Stromal cell of bone marrow (primary cell): ENCODE measurements around the gene GPR26.

Experiments used
- DNase-seq: peaks from one replicate; pipeline ENCODE4 v3.0.0-alpha.2; 2012; ENCODE audit warnings: low read depth

GPR26 gene, protein sequence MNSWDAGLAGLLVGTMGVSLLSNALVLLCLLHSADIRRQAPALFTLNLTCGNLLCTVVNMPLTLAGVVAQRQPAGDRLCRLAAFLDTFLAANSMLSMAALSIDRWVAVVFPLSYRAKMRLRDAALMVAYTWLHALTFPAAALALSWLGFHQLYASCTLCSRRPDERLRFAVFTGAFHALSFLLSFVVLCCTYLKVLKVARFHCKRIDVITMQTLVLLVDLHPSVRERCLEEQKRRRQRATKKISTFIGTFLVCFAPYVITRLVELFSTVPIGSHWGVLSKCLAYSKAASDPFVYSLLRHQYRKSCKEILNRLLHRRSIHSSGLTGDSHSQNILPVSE

DNA sequence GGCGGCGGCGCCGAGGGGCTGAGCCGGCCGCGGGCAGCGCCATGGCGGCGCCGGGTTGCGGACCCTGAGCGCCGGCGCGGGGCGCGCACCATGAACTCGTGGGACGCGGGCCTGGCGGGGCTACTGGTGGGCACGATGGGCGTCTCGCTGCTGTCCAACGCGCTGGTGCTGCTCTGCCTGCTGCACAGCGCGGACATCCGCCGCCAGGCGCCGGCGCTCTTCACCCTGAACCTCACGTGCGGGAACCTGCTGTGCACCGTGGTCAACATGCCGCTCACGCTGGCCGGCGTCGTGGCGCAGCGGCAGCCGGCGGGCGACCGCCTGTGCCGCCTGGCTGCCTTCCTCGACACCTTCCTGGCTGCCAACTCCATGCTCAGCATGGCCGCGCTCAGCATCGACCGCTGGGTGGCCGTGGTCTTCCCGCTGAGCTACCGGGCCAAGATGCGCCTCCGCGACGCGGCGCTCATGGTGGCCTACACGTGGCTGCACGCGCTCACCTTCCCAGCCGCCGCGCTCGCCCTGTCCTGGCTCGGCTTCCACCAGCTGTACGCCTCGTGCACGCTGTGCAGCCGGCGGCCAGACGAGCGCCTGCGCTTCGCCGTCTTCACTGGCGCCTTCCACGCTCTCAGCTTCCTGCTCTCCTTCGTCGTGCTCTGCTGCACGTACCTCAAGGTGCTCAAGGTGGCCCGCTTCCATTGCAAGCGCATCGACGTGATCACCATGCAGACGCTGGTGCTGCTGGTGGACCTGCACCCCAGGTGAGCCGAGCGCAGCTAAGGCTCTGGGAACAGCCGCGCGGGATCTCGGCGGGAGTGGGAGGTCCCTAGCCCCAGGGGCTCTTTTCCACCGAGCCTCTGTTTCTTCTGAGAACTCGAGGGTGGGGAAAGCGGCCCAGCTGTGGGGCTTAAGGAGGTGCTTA is at the start of gene GPR26:
Gene GPR26, plus strand, starts transcription at position 38 of the 919 bp plus-strand sequence. Its CDS starts 53 bp downstream, at position 91.
- no peak for DNase-seq

DNA sequence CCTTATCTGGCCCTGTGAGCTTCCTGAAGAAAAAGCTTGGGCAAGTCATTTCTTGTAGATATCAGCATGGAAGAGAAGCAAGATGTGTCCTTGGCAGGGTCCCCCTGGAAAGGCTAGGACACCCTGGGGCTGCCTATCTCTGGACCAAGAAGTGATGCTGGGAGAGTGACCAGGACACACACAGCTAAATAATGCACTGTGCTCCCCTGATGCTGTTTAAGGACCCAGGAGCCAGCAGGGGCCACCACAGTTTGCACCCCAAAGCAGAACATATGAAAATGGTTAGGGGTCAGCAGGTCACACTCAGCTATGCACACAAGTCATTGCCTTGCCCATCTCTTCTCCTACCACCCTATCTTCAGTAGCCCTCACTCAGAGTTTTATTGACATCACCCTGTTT is 47.9 kb upstream of the GPR26 start:
- DNase-seq: no peak

DNA sequence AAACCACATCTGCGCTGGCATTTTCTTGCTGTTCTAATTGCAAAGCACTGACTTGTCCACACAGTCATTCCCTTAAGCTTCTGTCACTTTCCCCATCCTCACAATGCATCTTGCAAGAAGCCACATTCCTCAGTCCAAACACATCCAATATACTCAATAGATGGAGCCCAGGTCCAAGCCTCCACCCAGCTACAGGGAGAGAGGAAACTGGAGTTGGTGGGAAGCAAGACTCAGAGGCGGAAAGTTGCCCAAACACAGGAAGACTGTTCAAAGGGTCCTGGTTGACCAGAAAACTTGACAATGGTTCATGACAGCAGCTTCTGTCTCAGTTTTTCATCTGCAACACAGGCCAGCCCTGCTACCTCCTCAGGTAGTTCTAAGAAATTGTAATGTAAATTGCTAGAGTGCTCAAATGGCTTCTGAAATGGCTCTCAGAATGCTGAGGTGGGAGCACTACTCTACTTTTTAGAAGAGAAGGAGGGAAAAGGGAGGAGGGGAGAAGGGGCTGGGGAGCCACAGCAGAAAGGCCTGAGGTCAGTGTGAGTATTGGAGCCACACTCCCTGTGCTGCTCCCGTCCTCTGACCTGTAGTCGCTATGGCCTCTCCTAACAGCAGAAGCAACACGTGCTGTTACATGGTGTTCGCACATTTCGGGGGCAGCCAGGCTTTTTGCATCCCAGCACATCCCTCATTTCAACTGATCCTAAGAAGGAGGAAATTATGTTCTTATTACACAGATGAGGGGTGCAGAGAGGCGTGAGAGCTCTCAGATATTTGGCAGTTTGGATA is 46.9 kb upstream of the GPR26 start:
- no peak for DNase-seq

DNA sequence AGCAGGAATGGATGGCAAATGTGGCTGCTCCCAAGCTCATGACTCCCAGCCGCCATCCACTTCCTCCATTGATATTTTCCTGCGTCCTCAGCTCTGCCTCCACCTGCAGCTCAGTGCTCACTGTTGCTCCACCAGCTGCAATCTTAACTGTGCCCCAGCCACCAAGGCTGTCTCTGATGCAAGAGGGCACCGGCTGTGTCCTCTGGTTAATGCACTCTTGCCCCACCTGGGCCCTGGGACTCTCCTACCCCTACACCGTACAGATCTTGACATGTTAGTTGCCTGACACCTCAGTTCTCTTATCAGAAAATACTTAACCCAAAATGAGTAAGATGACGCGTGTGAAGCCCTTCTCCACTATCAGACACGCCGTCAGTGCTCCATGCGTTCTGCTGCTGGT is 45.5 kb upstream of the GPR26 start:
- DNase-seq: no peak

DNA sequence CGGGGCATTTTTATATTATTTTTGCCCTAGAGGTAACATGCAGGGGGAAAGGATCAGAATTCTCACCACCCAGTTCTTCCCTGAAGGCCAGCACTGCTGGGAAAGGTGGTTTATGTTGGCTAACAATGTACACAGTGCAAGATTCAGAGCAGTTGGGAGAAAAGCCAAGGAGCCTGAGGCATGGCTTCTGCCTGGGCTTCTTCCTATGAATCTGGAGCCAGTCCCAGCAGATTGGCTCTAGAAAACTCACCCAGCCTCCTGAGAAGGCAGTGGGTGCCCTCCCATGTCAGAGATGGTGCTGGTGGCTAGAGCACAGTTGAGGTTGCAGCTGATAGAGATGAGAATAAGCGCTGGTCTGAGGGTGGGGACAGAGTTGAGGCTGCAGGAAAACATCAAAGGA is 44.7 kb upstream of the GPR26 start:
- DNase-seq: no peak

DNA sequence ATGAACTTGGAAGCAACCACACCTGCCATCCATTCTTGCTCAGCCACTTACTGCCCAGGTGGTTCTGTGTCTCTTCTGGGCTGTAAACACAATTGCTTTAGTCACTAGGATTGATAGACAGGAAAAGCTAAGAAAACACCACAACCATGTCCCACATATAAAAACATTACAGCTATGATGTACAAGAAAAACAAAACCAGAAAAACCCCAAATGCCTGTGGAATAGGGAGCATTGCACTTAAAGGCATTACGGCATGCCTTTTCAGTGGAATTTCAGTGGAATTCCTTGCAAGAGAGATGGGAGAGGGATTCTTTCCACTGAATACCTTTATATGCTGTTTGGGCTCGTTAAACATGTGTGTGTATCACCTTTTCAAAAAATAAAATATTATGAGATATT is 44.2 kb upstream of the GPR26 start:
- DNase-seq: no peak

DNA sequence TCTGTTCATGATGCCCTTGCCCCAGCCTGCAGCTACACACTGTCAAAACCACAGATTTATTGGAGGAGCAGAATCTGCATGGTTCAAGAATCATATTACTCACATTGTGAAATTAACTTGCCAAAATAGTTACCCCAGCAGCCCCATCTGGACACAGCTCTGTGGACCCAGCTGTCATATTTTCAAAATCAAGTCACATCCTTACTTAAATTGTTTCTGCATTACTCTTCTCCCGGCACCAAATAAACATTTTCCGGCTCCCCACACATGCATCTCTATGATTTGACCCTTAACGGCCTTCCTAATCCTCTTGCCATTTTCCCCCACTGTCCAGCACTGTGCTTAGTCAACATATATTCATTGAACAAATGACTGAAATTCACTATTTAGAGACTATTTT is 43.8 kb upstream of the GPR26 start:
- DNase-seq: peak; percentile 11

DNA sequence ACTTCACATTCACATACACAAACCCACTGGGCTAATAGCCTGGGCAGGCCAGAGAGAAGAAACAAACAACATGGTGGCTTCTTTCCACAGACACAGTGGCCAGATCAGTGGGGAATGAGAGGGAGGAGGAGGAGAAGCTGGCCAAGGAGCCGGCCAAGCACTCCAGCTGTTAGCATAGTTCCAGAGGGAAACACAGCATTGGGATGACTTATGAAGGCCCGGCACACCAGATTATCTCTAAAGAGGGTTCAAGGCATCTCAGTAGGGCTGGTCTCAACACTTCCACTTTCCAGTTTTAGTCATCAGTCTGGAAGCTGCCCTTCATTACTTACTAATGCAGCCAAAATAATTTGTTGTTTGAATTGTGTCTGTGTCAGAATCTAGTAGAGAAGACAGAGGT is 42.1 kb upstream of the GPR26 start:
- no peak for DNase-seq

DNA sequence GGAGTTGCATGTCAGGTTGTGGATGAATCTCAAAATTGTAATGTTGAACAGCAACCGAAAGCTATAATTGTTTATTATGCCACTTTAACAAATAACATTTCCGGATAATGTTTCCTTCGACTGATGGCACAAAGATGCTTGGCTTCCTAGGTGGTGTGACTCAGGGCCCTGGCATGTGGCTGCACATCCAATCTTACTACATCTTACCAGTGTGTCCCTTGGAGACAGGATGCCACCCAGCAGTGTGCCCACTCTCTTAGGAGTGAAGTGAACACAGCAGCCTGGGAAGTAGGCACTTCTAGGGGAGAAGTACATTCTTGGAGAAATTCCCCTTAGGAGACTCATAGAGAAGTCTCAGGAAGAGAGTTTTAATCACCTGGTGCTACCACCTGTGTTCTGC is 33.0 kb upstream of the GPR26 start:
- no peak for DNase-seq

DNA sequence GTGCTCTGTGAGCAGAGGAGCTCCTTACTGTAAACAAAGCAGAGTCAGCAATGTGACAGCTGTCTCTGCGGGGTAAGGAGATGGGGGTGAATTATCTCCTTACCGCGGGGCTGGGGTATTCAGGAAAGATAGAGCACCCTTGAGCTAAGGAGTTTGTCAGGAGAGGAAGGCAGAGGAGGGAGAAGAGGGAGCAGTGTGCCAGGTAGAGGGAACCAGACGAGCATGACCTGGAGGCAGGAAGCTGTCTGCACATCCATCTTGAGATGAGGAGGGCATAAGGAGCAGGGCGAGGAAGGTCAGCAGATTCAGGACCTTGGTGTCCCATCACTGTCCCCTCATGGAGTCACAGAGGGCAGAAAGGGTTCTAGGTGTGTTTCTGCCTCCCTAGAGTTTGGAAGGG is 32.5 kb upstream of the GPR26 start:
- DNase-seq: no peak

DNA sequence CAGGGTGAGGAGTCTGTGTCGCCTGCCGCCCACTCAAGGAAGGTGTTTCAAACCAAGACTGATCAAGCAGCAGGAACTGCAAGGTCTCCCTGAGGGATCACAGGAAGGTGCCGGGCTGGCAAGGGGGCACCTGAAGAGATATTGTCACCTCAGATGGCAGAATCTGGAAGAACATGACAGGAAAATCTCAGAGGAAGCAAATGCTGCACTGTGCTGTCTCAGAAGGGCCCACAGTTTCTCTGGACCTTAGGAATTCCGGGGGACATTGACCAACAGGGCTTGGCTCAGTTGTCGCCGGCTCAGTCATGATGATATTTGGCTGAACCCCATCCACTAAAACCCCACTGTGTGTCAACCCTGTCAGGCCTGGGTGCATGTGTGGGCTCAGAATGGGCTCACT is 31.9 kb upstream of the GPR26 start:
- no peak for DNase-seq

DNA sequence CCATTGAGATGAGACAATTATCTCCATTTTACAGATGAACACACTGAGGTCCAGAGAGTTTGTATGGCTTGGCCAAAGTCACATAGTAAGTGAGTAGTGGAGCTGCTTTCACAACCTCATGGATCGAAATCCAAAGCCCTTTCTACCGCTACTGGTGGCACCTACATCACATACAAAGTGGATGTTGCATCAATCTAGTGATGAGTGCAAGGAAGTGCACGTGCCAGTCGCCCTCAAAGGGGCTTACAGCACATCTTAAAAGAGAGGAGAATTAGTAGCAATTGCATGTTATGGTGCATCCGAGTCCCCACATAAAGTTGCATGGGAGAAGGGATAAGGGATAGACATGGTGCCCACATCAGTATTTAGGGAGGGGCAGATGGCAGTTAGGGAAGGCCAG is 31.0 kb upstream of the GPR26 start:
- DNase-seq: no peak

DNA sequence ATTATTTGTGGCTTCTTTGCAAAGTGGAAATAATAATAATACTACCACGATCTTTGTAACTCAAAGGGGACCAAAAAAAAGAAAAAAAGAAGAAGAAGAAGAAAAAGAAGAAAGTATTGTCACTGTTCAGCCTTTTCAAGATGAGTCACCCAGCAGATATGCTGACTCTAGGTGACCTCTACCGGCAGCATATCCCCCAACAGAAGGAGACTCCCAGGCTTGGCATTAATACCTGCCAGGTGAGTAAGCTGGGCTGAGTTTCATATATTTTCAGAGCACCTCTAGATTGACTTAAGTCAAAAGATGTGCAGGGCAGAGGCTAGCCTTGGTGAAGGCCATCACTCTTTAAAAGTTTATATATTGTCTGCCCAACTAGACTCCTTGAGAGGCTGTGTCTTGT is 30.4 kb upstream of the GPR26 start:
- DNase-seq: no peak

DNA sequence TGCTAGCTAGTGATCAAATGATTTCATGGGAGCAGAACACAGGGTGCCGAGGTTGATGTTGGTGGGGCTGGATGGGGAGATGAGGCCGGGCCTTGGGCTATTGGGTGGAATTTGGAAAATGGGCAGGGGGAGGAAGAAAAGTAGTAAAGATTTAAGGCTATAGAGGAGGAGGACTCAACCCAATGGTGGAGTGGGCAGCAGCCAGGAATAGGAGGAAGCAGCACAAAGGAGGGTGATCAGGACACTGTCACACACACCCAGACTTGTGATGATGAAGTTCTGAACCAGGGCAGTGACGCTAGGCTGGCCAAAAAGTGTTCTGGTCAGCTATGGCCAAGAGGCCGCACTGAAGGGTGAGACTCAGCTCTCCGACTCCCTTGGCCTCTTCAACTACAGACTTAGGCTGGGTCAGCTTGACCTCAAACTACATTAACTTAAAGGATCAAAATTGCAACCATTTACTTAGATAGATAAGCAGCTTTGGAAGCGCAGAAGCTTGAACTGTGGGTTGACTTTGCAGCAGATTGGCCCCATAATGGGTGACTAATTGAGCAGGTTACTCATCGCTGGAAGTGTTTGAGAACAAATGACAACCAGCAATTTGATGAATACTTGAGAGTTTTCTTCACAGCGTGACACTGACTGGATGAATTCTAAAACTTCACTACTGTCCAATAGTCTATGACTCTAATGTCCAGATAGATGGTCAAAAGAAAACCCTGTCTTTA is 29.4 kb upstream of the GPR26 start:
- no peak for DNase-seq

DNA sequence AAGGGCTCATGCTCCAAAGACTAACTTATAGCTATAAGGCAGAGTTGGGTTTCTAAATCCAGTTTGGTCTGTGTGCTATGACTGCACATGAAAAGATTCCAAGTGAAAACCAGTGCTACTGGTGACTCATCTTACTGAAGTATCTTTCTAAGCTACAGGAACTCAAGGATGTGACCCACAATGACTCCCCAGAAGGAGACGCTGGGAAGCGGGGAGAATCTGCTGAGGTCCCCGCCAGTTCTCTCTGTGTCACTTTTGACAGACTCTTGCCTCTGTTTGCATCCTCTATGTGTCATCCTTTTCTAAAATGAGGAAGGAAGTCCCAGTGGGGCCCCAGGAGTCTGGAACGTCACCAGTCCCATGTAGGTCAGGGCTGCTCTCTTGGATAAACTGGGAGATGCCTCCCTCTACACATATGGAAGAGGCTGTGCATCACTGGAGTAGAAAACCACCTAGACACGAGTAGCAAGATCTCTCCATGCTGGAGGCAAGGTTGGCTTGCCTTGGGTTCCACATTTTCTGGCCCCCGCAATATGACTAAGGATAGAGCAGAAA is 28.8 kb upstream of the GPR26 start:
- DNase-seq: peak; percentile 16

DNA sequence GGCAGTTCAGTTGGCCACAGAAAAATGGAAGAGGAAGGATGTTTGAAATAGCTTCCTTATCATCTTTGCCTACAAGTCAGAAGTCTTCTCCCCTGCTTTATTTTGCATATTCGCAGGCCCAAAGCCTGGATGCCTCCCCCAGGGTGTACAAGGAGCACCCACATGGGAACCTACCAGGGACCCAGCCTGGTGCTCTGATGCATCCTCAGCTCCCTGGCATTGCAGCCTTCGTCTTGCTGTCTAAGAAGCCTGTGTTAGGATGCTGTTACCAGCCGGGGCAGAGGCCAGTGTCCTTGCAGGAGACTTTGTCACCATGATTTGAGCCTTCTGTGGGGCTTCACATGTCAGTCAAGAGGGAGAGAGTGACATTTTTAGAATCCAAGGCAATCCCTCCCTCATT is 27.0 kb upstream of the GPR26 start:
- no peak for DNase-seq

DNA sequence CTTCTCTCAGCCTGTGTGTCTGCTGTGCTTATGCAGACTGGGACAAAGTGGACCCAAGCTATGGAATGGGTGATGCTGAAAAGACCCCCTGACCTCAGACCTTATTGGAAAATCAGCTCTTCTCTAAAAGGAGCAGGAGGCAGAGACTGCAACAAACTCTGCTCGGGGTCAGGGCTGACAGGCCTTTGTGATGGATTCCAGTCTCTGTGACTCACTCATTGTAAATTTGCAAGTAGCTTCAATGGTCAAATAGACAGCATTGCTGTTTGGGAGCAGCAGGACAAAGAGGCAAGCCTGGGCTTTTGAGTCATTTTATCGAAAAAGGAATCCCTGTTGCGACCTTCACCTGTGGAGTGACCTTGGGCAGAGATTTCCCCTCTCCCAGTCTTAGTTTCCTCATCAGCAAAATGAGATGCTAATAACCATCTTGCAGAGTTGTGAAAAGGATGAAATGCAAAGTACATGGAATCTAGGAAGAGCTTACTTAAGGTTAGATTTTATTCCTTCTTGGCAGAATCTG is 26.1 kb upstream of the GPR26 start:
- DNase-seq: no peak

DNA sequence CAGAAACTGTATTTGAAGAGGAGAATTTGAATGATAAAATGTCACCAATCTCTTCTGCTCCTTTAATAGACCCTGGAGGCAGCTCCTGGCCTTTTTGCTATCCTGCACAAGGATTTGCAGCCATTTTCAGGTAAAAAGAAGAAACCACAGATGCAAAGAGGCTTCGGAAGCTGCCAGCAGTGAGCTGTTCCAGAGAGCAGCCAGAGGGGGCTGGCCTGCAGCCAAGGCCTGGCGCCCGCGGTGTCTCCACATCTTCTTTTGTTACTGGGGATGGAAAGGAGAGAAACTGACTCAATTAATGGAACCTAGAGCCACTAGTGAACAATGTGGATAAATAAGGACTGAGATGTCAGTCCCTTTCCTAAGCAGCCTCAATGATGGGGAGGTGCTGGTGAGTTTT is 23.9 kb upstream of the GPR26 start:
- no peak for DNase-seq

DNA sequence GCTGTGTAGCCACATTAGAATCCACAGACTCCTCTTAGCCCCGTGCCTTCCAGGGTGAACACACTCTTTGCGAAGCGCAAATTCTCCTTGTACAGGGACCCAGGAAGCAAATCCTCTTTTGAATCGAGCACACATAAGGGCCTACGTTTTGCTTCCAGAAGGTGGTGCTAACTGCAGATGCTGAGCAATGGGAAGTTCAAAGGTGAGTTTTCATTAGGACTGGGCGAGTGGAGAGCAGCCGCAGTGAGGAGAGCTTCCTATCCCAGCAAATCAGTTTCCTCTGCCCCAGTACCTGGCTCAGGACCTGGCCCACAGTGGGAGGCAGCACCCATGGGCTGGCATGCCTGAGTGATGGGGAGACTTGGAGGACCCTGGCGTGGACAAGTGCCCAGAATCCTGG is 23.5 kb upstream of the GPR26 start:
- no peak for DNase-seq

DNA sequence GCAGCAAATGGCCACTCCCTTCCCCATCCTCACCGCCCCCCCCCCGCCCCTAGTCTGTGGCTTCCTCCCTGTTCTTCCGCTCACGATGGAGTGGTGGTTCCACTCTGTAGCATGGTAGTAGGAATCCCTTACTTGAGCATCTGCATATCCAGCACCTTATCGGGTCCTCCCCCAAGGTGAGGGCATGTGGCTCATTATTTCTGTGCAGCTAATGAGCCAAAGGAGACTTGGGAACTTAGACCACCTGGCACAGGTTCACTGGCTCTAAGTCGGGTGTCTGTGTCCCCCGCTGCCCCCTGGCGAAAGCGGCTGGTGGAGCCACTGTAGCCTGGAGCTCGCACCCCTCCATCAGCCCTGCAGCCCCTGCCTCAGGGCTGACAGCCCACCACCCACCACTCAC is 22.8 kb upstream of the GPR26 start:
- DNase-seq: no peak

DNA sequence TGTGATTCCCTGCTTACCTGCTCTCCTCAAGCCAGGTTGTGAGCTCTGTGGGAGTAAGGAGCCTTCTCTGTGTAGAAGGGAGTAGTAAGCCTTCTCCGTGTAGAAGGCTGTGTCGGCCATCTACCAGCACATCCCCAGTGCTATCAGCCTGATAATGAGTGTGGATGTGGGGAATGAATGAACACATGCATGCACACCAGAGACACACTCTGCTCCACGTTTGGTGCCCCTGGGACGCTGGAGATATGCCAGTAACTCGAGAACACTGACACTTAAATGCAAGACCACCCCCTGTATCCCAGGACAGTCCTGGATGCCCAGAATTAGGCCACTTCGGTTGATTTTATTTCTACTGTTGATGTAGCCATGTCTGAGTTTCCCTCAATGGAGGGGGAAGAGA is 21.1 kb upstream of the GPR26 start:
- no peak for DNase-seq
